ENCODE measurements around the gene NF1. TPM values are rescaled to one million over a fixed set of nuclear protein-coding genes. Genes with fewer than 3 reads are reported as not detected.
"Not testable (repeated sequence)": the region's sequence is repeated elsewhere in the genome, so short reads cannot be mapped to it uniquely, and the experiment has no call there.

NF1 gene
- total RNA-seq, 4 donors from 2014 or later, result 15.6 to 48.4 (median 26.9) TPM

GRCh38 chr17:31148205-31148604 lies 53.4 kb downstream of the NF1 start:
- H3K9me3 ChIP-seq, result no peaks in the 10 kb centered on the region
- 66 to 73% methylated on average over 3 of the region's 3 CpGs for WGBS, 2 donors

DNA sequence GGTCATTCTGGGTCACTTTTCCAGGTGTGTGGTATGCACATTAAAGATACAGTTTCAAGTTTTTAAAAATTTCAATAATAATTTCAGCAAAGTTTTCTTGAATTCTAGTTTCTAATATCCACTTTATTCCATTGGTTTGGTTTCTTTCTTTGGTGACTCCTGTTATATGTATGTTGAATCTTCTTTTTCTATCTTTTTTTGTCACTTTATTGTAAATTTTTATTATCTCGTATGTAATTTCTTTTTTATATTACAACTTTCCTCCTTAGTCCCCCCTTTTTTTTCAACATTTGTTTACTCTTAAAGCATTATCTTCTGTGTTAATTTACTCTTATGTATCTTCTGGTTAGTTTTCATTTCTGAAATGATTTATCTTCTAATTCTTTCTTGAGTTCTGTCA lies 57.5 kb downstream of the NF1 start:
- no peak for TF ChIP-seq CTCF (IDR thresholded peaks at IDR 0.05)
- no peak for TF ChIP-seq POLR2A (IDR thresholded peaks at IDR 0.05)
- no peaks in the 10 kb centered on the region for H3K4me1 ChIP-seq
- DNase-seq, result no peak
- intact Hi-C loops (cut with DNase I), result no loop called here
- WGBS, 2 donors, result 77 to 93% methylated on average over 1 of the region's 1 CpG
- no peak overlapping the region for H3K27ac ChIP-seq
- H3K4me3 ChIP-seq, result no peak overlapping the region
- no peaks in the 10 kb centered on the region for H3K9me3 ChIP-seq
- H3K36me3 ChIP-seq, result peaks cover 0 to 11% (median 4%) of the 10 kb centered on the region in 3 donors
- H3K27me3 ChIP-seq, result no peaks in the 10 kb centered on the region

More at GRCh38 chr17:31148205-31148604, 53.4 kb downstream of the NF1 start:
- no peaks in the 10 kb centered on the region for H3K4me1 ChIP-seq
- intact Hi-C loops (cut with DNase I), result no loop called here
- DNase-seq, result no peak
- no peak for TF ChIP-seq CTCF (IDR thresholded peaks at IDR 0.05)
- TF ChIP-seq POLR2A (IDR thresholded peaks at IDR 0.05), result no peak
- H3K4me3 ChIP-seq, result no peak overlapping the region
- H3K27ac ChIP-seq, result no peak overlapping the region
- H3K36me3 ChIP-seq, result peaks cover 0 to 6% (median 0%) of the 10 kb centered on the region in 3 donors
- no peaks in the 10 kb centered on the region for H3K27me3 ChIP-seq

GRCh38 chr17:31155208-31155810 lies 60.5 kb downstream of the NF1 start:
- intact Hi-C loops (cut with DNase I), result no loop called here
- 46 to 61% methylated on average over 1 of the region's 1 CpG for WGBS, 2 donors
- H3K27ac ChIP-seq, result no peak overlapping the region
- DNase-seq, result no peak
- no peaks in the 10 kb centered on the region for H3K27me3 ChIP-seq
- no peak for TF ChIP-seq POLR2A (IDR thresholded peaks at IDR 0.05)
- no peak for TF ChIP-seq CTCF (IDR thresholded peaks at IDR 0.05)
- H3K4me3 ChIP-seq, result no peak overlapping the region
- no peaks in the 10 kb centered on the region for H3K4me1 ChIP-seq
- no peaks in the 10 kb centered on the region for H3K9me3 ChIP-seq
- H3K36me3 ChIP-seq, result peaks cover 0 to 28% (median 4%) of the 10 kb centered on the region in 3 donors

DNA sequence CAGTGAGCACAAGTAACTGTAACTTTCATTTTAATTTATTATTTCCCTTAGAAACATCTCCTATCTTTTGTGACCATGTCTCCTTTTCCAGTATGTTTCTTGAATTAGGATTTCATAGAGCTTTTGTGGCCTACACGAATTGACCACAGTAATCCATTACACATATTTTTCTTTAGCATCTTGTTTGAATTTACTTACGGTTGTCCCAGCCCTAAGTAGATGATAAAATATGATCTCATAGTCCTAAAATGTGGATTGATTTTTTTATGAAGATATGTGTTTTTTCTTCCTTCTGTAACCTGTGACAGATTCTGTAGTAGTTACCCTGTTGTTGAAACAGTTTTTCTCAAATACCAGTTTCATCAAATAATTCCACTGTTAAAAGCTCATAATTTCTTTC lies 61.5 kb downstream of the NF1 start:
- intact Hi-C loops (cut with DNase I), result no loop called here
- Histone ChIP-seq H3K36me3 (peaks cover 0 to 31% (median 4%) of the 10 kb centered on the region in 3 donors), H3K4me3 (no peak overlapping the region), H3K27ac (no peak overlapping the region), H3K27me3 (no peaks in the 10 kb centered on the region), H3K9me3 (no peaks in the 10 kb centered on the region), H3K4me1 (no peaks in the 10 kb centered on the region)
- TF ChIP-seq CTCF (IDR thresholded peaks at IDR 0.05) (no peak), POLR2A (IDR thresholded peaks at IDR 0.05) (no peak)
- DNase-seq, result no peak
- WGBS, 2 donors, result 84% methylated on average over 2 of the region's 2 CpGs

GRCh38 chr17:31156864-31157263 lies 62.1 kb downstream of the NF1 start:
- H3K4me1 ChIP-seq; DNase-seq; H3K27me3 ChIP-seq; H3K9me3 ChIP-seq; intact Hi-C loops (cut with DNase I); H3K4me3 ChIP-seq; H3K27ac ChIP-seq: not testable (repeated sequence)
- 93 to 94% methylated on average over 6 of the region's 6 CpGs for WGBS, 2 donors
- H3K36me3 ChIP-seq, result peaks cover 0 to 31% (median 4%) of the 10 kb centered on the region in 3 donors
